ENCODE results near the gene KIF14. TPM values are rescaled to one million over a fixed set of nuclear protein-coding genes. Genes with fewer than 3 reads are reported as not detected.

Gene KIF14
- total and polyA plus RNA-seq, 2 of the 13 experiments (the other 11 are each of a cell fraction or from before 2014, with no cell fraction given), result 3.3 to 11.2 TPM

- H3K27ac ChIP-seq (ENCODE audit: extremely low read length, insufficient read depth, low read length), result no peak overlapping the region
- intact Hi-C loops (cut with micrococcal nuclease; ENCODE audit: unreplicated experiment) (no loop called here), in situ Hi-C loops (cut with HindIII; ENCODE audit: extremely low pct_ligation_motif_present, low pct_unique_long_range_greater_than_20kb) (no loop called here)
- no peak for FAIRE-seq
- no peak for ATAC-seq
- H4K20me1 ChIP-seq (ENCODE audit: insufficient read depth, low read length), result no peaks in the 10 kb centered on the region
- H2AFZ ChIP-seq (ENCODE audit: low read length), result no peak overlapping the region
- H3K79me2 ChIP-seq (ENCODE audit: insufficient read depth, low read length), result no peaks in the 10 kb centered on the region
- no peak overlapping the region for H3K4me3 ChIP-seq (replicated peaks in 1 of 3; ENCODE audit: insufficient read depth in 1 of 3, low read depth in 2 of 3, low read length in 3 of 3)
- H3K9ac ChIP-seq (ENCODE audit: insufficient read depth, low read depth, low read length), result no peak overlapping the region
- BruUV-seq (replicated peaks), result no TSS peak
- CTCF ChIA-PET (ENCODE audit: low intra/inter-chr PET ratio, low total read pairs), result no interaction called here
- 0% methylated on average over 1 of the region's 1 CpG for WGBS (ENCODE audit: low lambda C conversion rate)
- no peaks in the 10 kb centered on the region for H3K9me3 ChIP-seq (ENCODE audit: low read length)
- no peaks in the 10 kb centered on the region for H3K36me3 ChIP-seq (replicated peaks in 1 of 2; ENCODE audit: control insufficient read depth in 1 of 2, insufficient read depth in 2 of 2, low read length in 2 of 2)
- no peak for DNase-seq (ENCODE audit: low spot score)
- H3K4me2 ChIP-seq (ENCODE audit: low read depth, low read length), result no peak overlapping the region
- TF ChIP-seq HNRNPL (IDR thresholded peaks at IDR 0.05; ENCODE audit: low read depth, low read length) (no peak), EHMT2 (IDR thresholded peaks at IDR 0.05; ENCODE audit: borderline replicate concordance, low read depth, low read length) (no peak), NFE2 (CRISPR knock-in tag; IDR thresholded peaks at IDR 0.05) (no peak)
- peaks cover 10% of the 10 kb centered on the region; the same call in 1 of the 2 replicates for H3K4me1 ChIP-seq (ENCODE audit: insufficient read depth, low read length)
- POLR2A ChIA-PET, result no interaction called here
- no peaks in the 10 kb centered on the region for H3K27me3 ChIP-seq (ENCODE audit: control insufficient read depth in 1 of 2, insufficient read depth in 2 of 2, low read length in 2 of 2)
Observed at GRCh38 chr1:200538179-200538578, 82.4 kb downstream of the KIF14 start.

GRCh38 chr1:200535605-200536004 lies 84.9 kb downstream of the KIF14 start:
- no TSS peak for BruUV-seq (replicated peaks)
- peak; percentile 77 for TF ChIP-seq FOSL2 (CRISPR knock-in tag; IDR thresholded peaks at IDR 0.05)
- peak; percentile 27; the same call in 1 of the 2 replicates for TF ChIP-seq CTCF (CRISPR knock-in tag; IDR thresholded peaks at IDR 0.05)
- TF ChIP-seq ESRRA (CRISPR knock-in tag; IDR thresholded peaks at IDR 0.05; ENCODE audit: low read depth), result no peak
- peak; percentile 26 for TF ChIP-seq STAG1 (CRISPR knock-in tag; IDR thresholded peaks at IDR 0.05)
- TF ChIP-seq FOXA1 (IDR thresholded peaks at IDR 0.05), result no peak
- TF ChIP-seq FOXA1 (CRISPR knock-in tag; IDR thresholded peaks at IDR 0.05), result peak; percentile 44; the same call in 1 of the 2 replicates
- H3K79me2 ChIP-seq (ENCODE audit: insufficient read depth, low read length), result no peaks in the 10 kb centered on the region
- in situ Hi-C loops (cut with HindIII; ENCODE audit: extremely low pct_ligation_motif_present, low pct_unique_long_range_greater_than_20kb), result no loop called here
- no peak overlapping the region for H3K4me2 ChIP-seq (ENCODE audit: low read depth, low read length)
- H2AFZ ChIP-seq (ENCODE audit: low read length), result no peak overlapping the region
- H3K27ac ChIP-seq (ENCODE audit: extremely low read length, insufficient read depth, low read length), result no peak overlapping the region
- CTCF ChIA-PET (ENCODE audit: low intra/inter-chr PET ratio, low total read pairs), result no interaction called here
- no peak for FAIRE-seq
- POLR2A ChIA-PET, result no interaction called here
- peak; percentile 10 for DNase-seq (ENCODE audit: low spot score)
- H3K9ac ChIP-seq (ENCODE audit: insufficient read depth, low read depth, low read length), result no peak overlapping the region
- no peaks in the 10 kb centered on the region for H3K27me3 ChIP-seq (ENCODE audit: control insufficient read depth in 1 of 2, insufficient read depth in 2 of 2, low read length in 2 of 2)
- H3K4me3 ChIP-seq (replicated peaks in 1 of 3; ENCODE audit: insufficient read depth in 1 of 3, low read depth in 2 of 3, low read length in 3 of 3), result no peak overlapping the region
- no peaks in the 10 kb centered on the region for H4K20me1 ChIP-seq (ENCODE audit: insufficient read depth, low read length)
- no peaks in the 10 kb centered on the region for H3K9me3 ChIP-seq (ENCODE audit: low read length)
- peak; percentile 75 for ATAC-seq
- H3K4me1 ChIP-seq (ENCODE audit: insufficient read depth, low read length), result peaks cover 10% of the 10 kb centered on the region; the same call in 1 of the 2 replicates
- H3K36me3 ChIP-seq (replicated peaks in 1 of 2; ENCODE audit: control insufficient read depth in 1 of 2, insufficient read depth in 2 of 2, low read length in 2 of 2), result no peaks in the 10 kb centered on the region
- WGBS (ENCODE audit: low lambda C conversion rate), result 39% methylated on average over 4 of the region's 4 CpGs
- intact Hi-C loops (cut with micrococcal nuclease; ENCODE audit: unreplicated experiment), result no loop called here
